Activated T-helper 1 cell treated with Interleukin-2 at 50 U/mL for 16 hours (primary cell): ENCODE results near the gene IL1RAPL1.

Source experiments
- DNase-seq: peaks from one replicate; pipeline ENCODE4 v3.0.0-alpha.2; 2020; ENCODE audit warnings: low read depth

Gene IL1RAPL1

DNA sequence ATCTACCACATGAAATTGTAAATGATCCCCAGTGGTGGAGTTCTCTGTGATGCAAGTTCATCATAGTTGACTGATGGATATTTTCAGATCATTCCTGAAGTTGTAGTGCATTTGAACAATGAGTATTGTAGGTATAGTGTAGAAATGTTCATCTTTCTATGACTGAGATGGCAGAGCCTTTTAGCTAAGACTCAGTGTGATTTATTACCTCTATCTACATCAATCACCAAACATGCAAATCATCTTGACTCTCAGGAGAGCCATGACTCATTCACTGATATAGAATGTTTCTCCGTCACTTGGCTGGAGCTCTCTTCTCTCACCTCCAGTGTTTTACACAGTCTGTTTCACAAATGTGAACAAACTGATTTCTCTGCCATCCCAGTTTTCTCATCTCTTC, 392.6 kb downstream of the IL1RAPL1 start:
- no peak for DNase-seq

DNA sequence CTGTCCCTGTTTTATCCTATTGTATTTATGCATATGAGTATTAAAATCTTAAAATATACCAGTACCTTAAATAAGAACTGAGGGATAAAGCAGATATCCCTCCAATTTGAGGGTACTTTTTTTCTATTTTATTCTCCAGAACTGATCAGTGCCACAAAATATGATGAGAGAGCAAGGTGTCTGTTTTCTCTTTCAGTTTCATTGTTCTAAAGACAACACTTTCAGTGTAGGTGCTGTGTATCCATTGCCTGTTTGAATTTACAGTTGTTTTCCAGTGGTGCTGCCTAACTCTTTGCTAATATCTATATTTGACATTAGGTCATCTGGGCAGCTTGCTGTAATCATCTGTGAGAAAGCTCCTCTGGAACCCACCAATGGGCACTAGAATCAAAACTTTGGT, 394.7 kb downstream of the IL1RAPL1 start:
- DNase-seq: no peak

DNA sequence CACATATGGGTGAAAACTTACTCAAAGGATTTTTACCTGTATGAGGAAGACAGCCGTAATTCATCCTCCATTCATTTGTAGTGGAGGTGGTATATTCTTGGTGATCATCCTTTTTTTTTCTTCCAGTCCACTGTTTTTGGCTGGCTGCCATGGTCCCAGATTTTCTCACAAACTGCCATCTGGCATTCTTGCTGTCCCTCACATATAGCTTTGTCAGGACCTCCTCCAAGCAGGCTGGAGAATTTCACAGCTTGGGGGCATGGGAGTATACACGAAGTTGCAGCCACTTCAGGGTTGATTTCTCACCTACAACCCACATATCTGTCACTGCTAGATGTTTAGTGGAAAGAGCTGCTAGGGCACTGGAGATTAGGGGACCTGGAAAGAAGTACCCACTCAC, 401.0 kb downstream of the IL1RAPL1 start:
- DNase-seq: no peak

DNA sequence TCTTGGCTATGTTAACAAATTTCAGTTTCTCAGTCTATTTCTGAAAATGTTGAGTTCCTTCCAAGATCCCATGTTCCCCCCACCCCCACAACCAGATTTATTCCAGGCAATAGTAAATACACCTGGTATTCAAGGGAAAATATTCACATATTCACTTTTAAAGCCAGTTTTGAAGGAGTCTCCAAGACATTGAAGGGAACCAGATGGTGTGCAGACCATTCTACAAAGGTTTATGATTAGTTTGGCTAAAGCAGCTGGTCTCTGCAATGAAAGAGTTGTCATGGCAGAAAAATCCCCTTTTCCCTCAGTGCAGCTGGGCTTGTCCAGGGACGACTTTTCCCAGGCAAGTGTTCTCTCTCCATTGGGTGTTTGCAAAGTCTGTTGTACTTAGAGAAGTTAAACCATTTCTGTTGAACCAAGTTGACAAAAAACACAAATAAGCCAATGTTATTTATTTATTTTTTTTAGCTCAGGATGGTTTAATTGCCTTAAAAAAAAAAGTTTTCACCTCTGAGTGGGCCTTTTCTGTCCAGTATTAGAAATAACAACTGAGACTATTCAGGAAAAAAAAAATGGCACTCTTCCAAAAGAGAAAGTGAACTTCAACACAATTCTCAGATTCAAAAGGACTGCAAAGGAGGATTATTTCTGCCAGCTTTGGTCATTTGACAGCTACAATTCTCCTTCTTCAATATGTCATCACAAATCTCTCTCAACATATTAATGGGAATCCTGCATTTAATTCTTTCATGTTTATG, 410.6 kb downstream of the IL1RAPL1 start:
- no peak for DNase-seq

DNA sequence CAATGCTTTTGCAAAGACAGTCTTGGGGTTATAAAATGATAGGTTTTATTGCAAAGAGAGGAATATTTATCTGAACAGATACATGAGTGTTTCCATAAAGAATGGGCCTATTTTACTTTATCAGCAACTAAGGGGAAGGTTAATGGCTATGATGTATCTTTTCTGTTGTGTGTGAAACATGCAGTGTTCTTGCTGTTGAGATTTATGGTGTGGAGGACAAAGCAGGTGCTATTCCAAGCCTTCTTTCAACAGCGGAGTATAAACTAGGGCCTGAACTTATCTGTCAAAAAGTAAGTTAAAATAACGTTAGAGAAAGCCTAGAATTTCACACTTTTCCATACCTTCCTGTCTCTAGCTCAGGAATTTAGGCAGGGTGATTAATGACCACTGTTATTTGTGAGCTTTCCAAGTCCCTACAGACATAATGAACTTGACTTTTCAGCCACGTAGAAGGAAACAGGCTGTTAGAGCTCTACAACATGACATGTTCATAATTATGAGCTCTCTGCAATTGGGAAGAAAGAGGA, 411.4 kb downstream of the IL1RAPL1 start:
- DNase-seq: no peak

DNA sequence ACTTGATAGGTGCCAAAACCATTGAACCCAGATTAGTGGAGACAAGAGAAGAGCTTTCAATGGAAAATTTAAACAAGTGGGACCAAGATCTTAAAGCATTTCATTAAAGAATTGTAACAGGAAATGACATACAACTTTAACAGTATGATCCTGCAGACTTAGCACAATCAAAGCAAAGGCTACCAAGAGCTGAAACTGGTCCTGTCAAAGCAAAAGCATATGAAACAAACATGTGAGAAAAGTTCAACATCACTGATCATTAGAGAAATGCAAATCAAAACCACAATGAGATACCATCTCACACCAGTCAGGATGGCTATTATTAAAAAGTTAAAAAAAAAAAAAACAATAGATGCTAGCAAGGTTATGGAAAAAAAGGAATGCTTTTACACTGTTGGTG, 425.6 kb downstream of the IL1RAPL1 start:
- no peak for DNase-seq

DNA sequence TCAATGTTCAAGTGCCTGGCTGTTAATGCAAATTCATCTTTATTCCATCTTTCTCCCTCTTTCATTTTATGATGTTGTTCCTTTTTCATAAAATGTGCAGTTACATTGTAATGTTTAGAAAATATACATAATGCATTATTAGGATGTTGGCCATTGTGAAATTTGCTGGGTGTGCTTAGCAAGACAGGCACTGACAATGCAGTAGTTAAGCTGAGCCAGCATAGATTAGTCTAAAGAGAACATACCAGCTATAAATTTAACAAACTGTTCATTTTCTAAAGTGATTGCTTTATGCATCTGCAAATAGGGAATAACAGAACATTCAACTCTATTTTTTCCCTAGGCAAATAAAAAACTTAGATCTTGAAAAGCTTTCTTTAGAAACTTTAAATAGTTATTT, 436.0 kb downstream of the IL1RAPL1 start:
- DNase-seq: no peak

DNA sequence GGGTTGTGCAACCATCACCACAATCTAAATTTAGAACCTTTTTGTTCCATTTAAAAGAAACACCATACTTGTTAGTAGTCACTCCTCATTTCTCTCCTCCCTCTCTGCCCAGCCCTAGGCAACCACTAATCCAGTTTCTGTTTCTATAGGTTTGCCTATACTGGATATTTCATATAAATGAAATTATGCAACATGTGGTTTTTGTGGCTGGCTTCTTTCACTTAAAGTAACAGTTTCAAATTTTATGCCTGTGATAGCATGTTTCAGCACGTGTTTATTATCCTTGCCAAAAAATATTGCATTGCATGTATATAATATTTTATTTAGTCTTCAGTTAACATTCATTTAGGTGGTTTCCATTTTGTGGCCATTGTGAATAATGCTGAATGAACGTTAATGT, 437.6 kb downstream of the IL1RAPL1 start:
- DNase-seq: no peak

DNA sequence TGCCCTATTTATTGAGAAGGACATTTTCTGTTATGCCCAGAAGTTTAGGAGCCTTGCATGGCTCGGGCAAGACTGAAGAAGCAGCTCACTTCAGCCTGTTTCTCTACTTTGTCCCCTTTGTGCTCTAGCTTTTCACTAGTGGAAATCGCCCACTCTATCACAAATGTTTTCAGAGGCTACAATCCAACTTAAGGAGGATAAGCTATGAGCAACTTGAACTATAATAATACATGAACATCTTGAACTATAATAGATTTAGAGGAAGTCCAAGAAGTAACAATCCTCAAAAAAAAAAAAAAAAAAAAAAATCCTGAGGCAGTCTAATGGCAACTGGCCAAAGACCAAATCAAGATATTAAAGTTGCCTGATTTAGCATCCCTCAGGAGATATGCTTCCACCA, 452.3 kb downstream of the IL1RAPL1 start:
- no peak for DNase-seq

DNA sequence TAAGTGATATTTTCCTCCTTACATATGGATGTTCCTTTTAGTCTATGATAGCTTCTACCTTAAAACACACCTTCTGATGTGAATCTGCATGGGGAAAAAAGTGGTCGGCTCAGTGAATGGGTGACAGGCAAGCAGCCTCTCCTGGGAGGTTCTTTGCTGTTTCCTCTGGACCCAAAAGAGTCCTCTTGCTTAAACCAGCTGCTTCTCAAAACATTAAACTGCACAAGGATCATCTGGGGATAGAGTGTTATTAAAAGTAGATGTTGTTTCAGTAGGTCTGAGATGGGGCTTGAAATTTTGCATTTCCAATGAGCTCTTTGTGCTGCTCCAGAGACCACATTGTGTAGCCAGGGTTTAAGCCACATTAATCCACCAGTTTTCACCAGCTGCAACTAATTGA, 452.9 kb downstream of the IL1RAPL1 start:
- DNase-seq: no peak

DNA sequence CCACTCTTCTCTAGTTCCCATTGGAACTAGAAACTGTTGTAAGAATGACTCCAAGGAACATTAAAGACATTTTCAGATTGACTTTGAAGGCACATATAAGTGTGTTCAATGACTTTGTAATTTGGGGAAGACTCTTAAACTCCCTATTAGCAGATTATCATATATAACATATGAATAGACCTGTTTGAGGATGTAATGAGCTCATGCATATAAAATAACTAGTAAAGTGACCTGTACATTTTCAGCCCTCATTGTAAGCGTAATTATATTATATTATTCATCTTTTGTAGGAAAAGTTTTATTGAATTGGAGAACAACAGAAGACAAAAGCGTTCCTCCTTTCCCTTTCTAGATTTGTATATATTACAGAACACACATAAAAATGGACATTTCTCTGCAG, 455.1 kb downstream of the IL1RAPL1 start:
- DNase-seq: no peak

DNA sequence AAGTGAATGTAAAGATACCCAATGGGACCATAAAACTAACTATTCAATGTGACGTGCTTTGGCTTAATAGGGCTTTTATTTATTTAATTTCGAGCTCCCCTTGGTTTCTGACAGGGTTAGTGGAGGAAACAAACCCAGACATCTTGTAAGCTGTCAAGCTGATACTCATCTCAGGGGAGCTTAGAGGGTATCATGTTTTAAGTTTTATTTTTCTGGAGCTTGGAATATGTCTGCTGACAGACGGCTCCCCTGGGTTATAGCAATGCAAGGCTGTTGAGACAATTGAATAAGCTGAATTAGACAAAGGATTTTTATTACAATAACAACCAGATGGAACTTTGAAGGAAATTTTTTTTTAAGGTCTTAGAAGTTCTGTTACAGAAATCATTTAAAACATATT, 456.5 kb downstream of the IL1RAPL1 start:
- no peak for DNase-seq

DNA sequence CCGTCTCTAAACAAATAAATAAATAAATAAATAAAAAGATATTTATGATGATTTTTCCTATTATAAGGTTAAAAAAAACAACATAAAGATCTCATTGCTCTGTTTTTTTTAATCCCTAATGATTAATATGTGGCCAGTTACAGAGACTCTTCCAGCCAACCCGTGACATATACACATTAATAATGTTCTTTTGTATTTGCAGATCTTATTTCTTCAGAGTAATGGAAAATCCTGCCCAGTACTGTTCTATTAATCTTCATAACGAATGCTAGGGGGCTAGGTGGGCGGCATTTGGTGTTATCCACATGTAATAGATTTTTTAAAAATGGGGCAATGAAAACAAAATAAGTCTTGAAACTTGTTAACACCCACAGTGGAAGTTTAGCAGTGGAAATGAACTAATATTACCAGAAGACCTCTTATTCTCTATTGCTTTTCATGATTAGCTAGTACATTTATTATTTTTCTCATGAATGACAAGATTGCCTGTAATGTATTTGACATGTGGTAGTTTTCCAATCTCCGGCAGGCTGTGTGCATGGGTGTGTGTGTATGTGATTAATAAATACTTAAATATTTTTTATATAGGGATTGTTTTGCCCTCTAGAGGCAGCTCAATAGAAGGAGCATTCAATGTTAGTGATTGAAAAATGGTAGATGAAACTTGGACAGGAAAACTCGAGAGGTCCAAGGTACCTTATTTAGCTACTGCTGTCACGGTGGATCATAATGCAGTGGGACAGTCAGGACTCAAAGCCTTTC, 457.4 kb downstream of the IL1RAPL1 start:
- DNase-seq: no peak

DNA sequence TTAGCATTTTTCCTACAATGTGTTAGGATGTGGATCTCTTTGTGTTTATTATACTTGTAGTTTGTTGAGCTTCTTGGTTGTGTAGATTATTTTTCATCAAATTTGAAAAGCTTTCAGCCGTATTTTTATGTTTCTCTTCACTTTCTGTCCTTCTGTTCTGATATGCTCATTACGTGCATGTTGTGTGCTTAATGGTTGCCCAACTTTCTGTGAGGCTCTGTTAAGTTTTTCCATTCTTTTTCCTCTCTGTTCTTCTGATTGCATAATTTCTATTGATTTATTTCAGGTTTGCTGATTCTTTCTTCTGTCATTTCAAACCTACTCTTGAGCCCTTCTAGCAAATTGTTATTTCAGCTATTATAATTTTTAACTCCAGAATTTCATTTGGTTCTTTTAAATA, 478.2 kb downstream of the IL1RAPL1 start:
- DNase-seq: no peak

DNA sequence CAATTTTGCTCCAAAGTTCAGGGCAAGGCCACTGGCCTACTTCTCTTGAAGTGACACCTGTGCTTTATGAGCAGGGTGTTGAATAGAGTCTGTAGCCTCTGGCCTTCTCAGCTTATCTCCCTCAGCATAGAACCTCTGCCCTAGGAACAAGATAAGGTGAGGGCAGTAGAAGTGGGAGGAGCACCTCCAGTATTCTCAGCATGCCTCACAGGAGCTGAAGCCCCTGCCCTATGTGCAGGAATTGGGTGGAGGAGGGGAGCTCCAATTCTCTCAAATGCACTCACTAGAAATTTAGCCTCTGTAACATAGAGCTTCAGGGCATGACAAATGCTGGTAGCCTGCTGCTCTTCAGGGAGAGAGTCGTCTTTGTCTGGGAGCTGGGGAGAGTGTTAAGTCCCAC, 479.3 kb downstream of the IL1RAPL1 start:
- no peak for DNase-seq

DNA sequence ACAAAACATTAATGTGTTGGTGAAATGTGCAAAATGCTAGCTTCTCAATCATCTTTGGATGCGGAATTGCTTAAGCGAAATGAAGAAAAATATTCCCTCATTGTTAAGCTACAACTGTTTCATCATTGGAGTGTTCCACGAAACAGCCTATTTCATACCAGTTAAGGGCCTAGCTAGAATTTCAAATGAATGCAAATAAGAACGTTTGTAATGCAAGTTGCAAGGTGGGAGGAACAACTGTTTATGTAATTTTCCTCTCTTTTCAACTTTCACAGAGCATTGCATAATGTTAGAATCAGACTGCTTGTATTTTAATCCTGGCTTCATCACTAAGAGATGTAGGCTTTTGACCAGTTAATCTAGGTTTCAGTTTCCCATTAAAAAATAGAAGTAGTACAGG, 480.1 kb downstream of the IL1RAPL1 start:
- no peak for DNase-seq

DNA sequence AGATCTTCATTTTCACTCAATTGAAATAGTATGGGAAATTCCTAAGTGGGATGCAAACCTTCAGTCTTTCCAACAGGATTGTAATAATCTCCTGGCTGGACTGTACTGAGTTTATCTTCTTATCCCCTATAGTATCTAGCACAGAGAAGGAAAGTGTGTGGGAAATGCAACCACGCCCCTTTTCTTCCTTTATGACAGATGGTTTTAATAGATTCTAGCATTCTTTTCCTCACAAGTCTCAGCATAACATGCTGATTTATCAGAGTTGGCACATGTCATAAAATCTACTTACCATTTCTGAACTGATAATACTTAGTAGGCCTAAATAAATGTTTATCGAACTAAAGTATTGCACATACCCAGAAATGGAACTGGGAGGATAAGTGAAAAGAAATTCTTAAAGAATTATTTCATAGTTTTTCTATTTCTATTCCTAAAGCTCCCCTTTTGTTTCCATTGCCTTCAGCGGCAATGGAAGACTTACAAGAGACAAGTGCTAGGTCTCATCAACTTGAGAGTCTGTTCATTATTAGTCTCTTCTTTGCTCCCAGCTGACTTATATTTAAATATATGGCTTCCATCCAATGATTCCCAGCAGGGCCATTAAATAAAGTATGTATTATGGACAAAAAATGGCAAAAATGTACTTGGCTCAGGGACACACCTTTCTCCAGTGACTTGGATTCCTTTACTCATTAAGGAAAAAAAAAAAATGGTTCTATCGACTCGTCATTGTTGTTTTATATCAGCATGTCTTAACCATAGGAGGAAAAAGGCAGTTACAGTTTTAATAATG, 484.5 kb downstream of the IL1RAPL1 start:
- DNase-seq: no peak

DNA sequence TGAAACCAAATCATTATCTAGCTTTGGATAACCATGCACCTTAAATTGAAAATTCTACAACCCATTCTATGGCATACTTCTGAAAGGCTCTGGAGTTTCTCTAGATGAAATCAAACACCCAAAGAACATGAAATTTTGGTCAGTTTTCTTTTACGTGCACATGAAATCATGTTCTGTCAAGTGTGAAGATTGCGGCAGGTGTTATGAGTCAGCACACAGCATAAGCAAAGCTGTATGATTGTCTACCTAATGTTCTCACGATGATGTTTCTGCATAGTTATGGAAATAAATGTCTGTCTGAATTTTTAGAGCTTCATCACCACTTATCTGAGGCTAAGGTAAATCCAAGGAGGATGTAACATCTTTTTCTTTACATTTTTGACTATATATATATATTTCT, 495.3 kb downstream of the IL1RAPL1 start:
- DNase-seq: no peak

DNA sequence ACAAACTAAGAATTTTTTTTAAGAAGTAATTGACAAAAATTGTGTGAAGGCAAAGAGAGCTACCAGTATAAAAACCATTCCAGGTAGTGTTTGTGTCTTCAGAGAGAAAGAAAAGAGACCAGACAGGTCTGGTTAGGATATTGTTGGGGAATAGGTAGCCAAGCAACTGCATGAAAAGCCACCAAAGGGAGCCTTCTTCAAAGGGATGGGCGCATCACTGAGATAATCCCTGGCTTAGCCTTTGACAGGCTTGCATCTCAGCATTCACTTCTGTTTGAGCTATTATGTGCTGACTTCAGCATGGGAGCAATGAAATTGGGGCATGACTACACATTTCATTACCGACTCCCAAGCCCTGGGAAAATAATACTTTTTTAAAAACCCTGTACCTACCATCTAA, 496.6 kb downstream of the IL1RAPL1 start:
- DNase-seq: no peak

DNA sequence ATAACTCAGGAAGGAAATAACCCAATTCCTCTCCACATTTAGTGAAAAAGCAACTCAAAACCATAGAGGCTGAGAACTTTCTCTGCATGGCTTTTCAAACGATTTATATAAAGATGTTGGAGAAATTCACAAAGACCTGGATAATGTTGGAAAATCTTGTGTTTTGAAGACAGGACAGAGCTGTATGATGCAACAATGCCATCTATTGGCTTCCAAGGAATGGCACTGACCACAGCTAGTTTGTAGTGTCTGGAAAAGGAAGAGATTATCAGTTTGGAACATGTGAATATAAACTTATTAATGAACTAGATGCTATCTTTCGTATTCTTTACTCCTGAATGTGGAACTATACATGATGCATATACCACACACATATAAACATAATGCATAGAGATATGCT, 503.6 kb downstream of the IL1RAPL1 start:
- DNase-seq: no peak

DNA sequence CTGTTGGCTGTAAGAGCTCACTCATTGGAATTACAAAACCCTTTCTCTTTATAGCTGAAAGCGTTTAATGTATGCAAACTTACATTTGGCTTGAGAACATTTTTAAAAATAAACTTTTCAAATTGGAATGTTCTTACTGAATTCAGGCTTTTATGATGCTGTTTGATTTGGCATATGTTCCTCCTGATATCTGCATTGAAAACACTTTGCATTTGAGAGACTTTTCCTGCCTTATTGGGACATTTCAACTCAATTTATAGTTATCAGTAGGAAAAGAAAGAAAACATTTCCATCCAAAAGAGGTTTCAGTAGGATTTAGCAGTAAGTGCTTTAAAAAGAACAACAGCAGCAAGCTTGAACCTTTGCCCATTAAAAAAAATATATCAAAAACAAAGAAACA, 520.0 kb downstream of the IL1RAPL1 start:
- DNase-seq: no peak

DNA sequence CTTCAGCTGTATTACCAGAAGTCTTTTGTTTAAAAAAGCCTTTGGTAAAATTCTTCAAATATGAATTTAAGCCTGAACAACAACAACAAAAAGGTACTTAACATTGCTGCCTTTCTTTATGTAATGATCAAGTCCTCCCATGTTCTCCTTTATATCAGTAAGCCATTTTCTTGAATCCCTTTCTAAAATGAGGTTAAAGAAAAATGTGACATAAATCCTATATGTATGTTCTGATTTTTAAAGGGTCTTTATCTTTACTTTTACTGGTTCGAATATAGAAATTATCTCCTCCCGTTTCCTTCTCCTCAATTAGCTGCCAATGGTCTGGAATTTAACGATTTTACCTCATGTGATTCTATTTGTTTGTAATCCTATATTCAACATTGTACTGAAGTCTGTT, 522.8 kb downstream of the IL1RAPL1 start:
- no peak for DNase-seq

DNA sequence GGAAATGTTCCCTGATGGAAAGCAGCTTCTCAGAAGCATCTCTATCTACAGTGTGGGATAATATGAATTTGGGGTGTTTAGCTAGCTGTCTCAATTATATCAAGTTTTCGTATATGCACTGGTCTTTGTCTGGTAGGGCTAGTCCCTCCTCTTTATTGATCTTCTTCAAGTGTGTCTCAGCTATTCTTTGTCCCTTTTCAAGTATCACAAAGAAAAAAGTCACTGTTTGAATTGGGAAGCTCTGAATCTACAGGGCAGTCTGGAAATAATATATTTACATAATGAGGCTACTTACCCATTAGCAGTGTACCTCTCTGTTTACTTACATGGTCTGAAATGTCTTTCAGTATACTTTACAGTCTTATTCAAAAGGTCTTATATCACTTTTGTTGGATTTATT, 526.0 kb downstream of the IL1RAPL1 start:
- DNase-seq: no peak
